C1 segment of cervical spinal cord (tissue), 14 donors: ENCODE measurements around the gene CD84.
"Not testable (repeated sequence)": the region's sequence is repeated elsewhere in the genome, so short reads cannot be mapped to it uniquely, and the experiment has no call there.

ENCODE experiments used
- DNase-seq, 14 donors: peaks; one replicate each; lab custom pipeline; 2025; lab: John Stamatoyannopoulos, UW

The CD84 gene

DNA sequence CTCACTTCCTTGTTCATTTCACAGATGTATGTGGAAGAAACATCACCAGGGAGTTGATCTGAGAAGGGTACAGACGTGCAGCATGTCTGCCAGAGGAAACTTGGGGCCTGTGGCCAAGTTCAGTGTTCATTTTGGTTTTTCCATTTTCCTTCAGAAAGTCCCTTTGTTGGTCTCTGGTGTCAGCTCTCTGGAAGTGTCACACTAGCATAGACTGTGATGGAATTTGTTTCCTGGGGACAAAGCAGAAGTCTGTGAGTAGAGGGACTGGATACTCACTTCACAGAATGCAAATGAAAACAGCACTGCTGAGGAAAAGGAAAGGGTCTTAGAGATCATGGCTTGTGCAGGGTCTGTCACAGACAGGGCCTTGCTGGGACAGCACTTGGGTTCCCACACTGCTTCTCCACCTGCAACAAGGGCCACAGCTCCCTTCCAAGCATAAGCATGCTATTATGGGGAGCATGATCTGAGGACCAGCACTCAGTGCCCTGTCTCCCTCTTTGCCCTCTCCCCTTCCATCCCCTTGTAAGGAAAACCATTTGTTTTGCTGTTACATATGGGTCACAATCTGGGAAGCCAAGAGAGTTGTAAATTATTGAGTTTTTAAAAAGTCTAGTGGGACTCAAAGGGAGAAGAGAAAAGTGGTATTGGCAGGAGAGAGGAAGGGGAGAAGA lies 31.4 kb upstream of the CD84 start:
- DNase-seq: no peak

- no peak for DNase-seq
Measured at GRCh38 chr1:160608941-160609340, 29.6 kb upstream of the CD84 start.

DNA sequence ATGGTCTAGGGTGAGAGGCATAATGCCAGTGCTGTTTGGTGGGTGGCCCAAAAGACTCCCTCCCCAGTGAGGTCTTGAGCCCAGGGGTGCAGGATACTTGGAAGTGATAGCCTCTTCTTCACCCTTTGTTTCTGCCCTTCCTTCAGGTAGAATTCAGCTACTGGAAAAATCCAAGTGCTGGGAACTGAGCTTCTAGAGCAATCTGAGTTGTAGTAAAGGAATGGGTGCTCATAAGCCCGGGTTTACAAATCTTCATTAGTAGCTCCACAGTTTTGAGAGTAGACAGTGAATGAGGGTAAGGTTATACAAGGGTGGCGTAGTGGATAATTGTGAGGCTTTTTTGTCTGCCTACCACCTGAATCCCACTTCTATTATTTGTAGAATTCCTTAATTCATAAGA lies 29.2 kb upstream of the CD84 start:
- no peak for DNase-seq

DNA sequence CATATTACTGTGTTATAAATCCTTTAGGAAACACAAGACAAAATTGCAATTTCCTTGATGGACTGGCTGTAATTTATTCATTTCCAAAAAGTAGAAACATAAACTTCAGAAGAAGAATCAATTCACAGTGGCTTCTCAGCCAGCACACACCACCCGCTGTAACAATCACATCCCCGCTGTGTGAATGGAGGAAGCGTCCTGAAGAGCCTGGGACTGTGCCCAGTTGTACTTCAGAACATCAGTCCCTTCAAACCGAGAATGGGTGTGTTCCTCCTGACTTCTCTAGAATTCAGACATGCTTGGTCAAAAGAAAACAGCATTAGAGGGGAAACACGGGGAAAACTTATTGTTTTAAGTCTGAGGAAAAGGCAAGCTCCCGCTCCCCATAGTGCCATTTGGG lies 28.8 kb upstream of the CD84 start:
- DNase-seq: no peak

DNA sequence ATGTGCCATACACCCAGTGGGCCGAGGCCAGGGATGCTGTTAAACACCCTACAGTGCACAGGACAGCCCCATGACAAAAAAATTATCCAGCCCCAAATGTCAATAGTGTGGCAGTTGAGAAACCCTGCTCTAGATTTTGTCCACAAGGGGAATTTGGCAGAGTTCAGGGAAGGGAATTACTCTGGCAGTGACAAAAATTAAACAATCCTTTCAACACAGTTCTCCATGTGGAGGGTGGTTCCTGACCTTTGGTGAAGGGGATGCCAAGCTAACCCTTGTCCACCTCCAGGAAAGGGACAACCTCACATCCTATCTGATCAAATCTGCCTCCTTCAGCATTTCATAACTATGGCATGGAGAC lies 28.4 kb upstream of the CD84 start:
- DNase-seq: no peak

GRCh38 chr1:160607011-160607671 lies 27.8 kb upstream of the CD84 start:
- DNase-seq: peak in 2 of 14 donors; percentile 4 to 55

GRCh38 chr1:160606611-160607010 lies 27.3 kb upstream of the CD84 start:
- DNase-seq: no peak

- no peak for DNase-seq
Measured at GRCh38 chr1:160605792-160606479, 26.6 kb upstream of the CD84 start.

- DNase-seq: no peak
Measured at GRCh38 chr1:160605205-160605604, 25.9 kb upstream of the CD84 start.

- DNase-seq: no peak
Measured at GRCh38 chr1:160597705-160598104, 18.4 kb upstream of the CD84 start.

DNA sequence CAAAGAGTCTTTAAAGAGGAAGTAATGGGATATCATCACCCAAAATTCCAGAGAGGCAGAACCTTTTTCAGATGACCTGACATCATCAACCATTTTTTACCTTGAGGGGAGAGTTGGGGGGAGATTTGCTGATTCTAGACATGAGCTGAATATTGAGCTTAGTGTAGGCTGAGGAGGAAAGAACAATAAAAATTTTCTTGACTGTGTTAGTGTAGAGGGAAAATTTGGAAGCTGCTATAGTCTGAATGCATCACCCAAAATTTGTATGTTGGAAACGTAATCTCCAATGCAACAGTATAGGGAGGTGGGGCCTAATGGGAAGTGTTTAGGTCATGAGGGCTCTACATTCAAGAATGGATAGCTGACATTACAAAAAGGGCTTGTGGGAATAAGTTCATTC lies 17.8 kb upstream of the CD84 start:
- DNase-seq: no peak

GRCh38 chr1:160590488-160590887 lies 11.2 kb upstream of the CD84 start:
- DNase-seq: no peak

DNA sequence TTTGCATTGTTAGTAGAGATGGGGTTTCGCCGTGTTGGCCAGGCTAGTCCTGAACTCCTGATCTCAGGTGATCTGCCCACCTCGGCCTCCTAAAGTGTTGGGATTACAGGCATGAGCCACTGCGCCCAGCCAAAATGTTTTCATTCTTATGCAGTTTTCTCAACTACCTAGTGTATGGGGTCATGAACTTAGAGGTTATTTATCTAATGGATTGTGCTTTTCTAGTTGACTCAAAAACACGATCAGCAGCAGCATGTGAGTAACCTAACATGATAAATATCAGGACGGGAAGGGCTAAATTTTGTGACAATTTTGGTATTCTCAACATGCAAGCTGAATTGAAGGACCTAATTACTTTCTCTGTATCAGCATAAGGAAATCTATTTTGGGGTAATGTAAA lies 9.2 kb upstream of the CD84 start:
- no peak for DNase-seq

GRCh38 chr1:160584784-160585183 lies 5.5 kb upstream of the CD84 start:
- no peak for DNase-seq

GRCh38 chr1:160582976-160583375 lies 3.7 kb upstream of the CD84 start:
- DNase-seq: not testable (repeated sequence)

DNA sequence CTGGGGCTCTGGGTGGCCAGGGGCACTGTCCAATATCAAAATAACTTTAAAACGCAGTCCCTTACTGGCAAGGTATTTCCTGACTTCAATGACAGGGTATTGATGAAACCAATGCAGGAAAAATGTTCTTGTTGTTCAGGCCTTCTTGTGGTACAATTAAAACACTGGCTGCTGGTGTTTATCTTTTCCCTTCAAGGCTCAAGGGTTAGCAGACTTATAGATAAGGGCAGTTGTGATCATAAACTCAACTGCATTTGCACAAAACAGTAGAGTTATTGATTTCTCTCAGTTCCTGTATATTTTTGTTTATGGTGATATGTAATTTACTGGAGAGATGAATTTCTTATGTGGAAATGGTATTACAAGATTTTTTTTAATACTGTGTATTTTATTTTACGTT lies 2.7 kb upstream of the CD84 start:
- no peak for DNase-seq

DNA sequence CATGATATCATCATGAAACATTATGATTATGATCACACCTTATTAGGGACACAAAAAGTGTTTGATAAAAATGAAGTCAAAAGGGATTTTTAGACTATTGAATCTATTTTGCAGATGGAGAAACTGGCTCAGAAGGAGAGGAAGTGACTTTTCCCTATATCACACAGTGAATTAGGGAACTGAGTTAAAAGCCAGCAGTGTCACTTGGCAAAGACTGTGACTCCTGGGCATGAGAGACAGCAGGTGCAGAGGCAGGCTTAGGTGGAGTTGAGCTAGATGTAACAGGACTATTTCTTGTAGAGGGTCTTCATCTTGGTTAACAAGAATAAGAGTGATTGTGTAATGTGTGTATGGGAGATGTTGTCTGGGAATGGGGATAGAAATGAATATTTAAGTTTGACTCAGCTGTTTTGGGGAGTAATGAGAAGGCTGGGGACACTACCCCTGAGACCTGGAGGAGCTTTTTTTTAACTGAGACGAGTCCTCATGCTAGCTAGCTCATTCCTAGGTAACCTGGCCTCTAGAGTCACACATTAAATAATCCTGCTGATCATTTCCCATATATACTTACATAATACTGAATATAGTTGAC lies 1.0 kb upstream of the CD84 start:
- DNase-seq: no peak

DNA sequence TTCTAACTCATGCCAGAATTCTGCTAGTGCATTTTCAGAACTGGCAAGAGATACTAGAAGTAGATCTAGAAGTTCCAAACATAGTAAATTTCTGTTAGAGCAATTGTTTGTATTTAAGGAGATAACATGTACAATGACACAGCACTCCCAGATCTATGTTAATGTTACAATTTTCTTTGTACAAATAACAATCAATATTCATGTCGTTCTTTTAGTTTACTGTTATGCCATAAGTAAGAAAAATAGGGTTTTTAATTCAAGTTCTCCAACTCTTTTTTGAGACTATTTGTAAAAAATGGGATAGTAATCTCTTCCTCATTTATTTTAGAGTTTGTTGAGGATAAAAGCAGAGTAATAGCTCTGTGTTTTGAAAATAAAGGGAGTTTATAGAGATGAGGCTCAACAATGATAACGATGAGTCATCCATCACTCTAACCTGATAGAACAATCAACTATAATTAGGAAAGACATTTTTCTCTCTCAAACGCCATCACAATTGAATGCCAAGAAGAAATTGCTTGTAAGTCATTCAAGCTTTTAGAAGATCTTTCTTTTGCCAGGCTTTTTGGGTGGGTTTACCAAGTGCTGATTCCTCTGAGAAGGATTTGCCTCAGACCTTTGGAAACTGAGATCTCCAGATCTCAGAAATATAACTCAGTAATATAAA lies 638 bp downstream of the CD84 start:
- no peak for DNase-seq

- DNase-seq: no peak
Measured at GRCh38 chr1:160578175-160578524, 1.1 kb downstream of the CD84 start.

GRCh38 chr1:160577671-160578070 lies 1.6 kb downstream of the CD84 start:
- no peak for DNase-seq

GRCh38 chr1:160576884-160577283 lies 2.4 kb downstream of the CD84 start:
- no peak for DNase-seq

DNA sequence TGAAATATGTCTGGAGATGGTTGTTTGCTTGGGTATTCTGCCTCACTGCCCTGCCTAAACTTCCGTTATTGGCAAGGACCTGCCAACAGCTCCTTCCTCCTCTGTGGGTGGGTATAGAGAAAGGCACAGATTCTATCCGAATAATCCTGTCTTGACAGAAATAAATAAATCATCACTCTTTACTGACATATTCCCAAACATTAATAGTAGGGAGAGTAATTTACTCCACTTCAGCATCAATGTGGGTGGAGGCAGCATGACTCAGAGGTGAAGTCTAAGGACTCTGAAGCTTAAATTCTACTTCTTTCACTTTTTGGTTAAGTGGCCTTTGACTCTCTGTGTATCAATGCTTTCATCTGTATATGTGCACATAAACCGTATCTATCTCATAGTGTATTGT lies 2.9 kb downstream of the CD84 start:
- DNase-seq: no peak
